OCI-LY1 (cell line): ENCODE results near the gene ZNF746.

Experiments used
- CTCF ChIP-seq: fragments of 200-600 bp; sonication (generic), shearing (Covaris generic); IDR thresholded peaks from 2 replicates; pipeline ENCODE4 v1.5.1; 2017; ENCODE audit warnings: mild to moderate bottlenecking, antibody characterized with exemption, low read length, moderate library complexity, mixed read lengths
- EZH2 ChIP-seq: fragments of 200-600 bp; sonication (generic), shearing (Covaris generic); IDR thresholded peaks from 2 replicates; pipeline ENCODE4 v1.8.0; 2017; ENCODE audit warnings: borderline replicate concordance, mixed run types, mild to moderate bottlenecking, antibody characterized with exemption, low read length, moderate library complexity, mixed read lengths

- TF ChIP-seq CTCF (no peak), EZH2 (no peak)
These were observed 40.8 kb downstream of the ZNF746 start for GRCh38 chr7:149456506-149457421.
